DND-41 (cell line): ENCODE results near the gene GTSE1.

Experiments used
- CTCF ChIP-seq: IDR thresholded peaks from 2 replicates; pipeline ENCODE4 v1.5.1; 2012; ENCODE audit warnings: borderline replicate concordance, low read length, moderate library complexity, mild to moderate bottlenecking; ENCODE audit not compliant: poor library complexity, severe bottlenecking; ENCODE audit errors: extremely low read depth
- EZH2 ChIP-seq: IDR thresholded peaks from 3 replicates; pipeline ENCODE4 v1.6.1; 2012; ENCODE audit warnings: borderline replicate concordance, low read depth, mild to moderate bottlenecking, moderate library complexity, low read length, inconsistent platforms; ENCODE audit not compliant: severe bottlenecking

GRCh38 chr22:46355996-46356471 lies 59.4 kb downstream of the GTSE1 start:
- TF ChIP-seq CTCF (no peak), EZH2 (no peak)
